GM12872 (cell line): Measurements from ENCODE around the gene MVD.

Experiments used
- CTCF ChIP-seq: IDR thresholded peaks from 3 replicates; pipeline ENCODE4 v1.5.1; 2011; ENCODE audit warnings: low read depth, mild to moderate bottlenecking, low read length, moderate library complexity; ENCODE audit not compliant: insufficient read depth

MVD gene

GRCh38 chr16:88656291-88656980, 6.5 kb downstream of the MVD start:
- TF ChIP-seq CTCF = no peak

- TF ChIP-seq CTCF = no peak
These were observed 7.1 kb downstream of the MVD start for GRCh38 chr16:88655733-88656281.

GRCh38 chr16:88655053-88655732, 7.7 kb downstream of the MVD start:
- no peak for TF ChIP-seq CTCF

DNA sequence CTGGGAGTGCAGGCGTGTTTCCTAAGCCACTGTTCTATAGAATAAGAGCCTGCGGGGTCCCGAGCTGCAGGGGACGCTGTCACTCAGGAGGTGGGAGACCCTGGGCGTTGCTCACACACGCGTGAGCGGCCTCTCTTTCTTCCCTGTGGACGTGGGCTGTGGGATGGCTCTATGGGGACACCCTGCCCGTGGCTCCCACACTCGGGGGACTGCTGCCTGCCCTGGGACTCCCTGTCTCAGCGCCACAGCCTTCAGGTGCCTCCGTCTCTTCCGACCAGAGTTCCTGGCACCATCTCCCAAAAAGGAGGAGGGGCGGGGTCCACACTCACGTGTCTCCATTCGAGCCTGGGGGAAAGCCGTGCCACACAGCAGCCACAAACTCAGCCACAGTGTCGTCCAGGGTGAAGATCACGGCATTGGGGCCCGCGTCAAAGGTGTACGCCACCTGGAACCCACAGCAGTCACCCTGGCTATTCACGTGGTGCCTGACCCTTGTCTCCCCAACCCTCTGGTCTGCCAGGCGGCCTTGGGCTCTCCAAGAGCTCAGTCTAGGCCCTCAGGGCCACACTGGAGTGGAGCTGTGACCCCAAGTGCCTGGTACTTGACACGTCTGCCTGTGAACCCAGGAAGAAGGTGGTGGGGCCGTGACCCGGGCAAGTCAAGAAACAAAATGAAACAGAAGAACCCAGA, 8.4 kb downstream of the MVD start:
- no peak for TF ChIP-seq CTCF

GRCh38 chr16:88653596-88654362, 9.1 kb downstream of the MVD start:
- TF ChIP-seq CTCF = no peak

GRCh38 chr16:88653101-88653500, 9.8 kb downstream of the MVD start:
- TF ChIP-seq CTCF = no peak

DNA sequence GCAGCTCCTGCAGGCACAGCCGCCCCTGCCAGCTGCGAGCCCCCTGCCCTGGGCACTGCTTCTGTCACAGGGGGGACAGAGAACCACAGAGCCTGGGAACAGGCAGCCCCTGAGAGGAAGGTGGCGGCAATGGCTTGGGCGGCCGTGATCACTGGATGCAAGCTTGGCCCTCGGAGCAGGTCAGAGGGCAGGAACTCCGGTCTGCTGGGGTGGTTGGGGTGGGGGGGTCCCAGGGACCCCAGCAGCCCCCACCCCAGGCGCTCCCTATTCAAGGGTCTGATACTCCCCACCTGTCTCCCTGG, 10.2 kb downstream of the MVD start:
- no peak for TF ChIP-seq CTCF
